HG03159 (cell line): ENCODE results near the gene ITGB8.
A peak's percentile ranks its signal among the peaks of the same experiment; 100 is the strongest.

Experiments used
- ATAC-seq: cut with Tn5 transposase; IDR thresholded peaks from one replicate; pipeline ENCODE4 v1.9.1; 2021; ENCODE audit warnings: mild to moderate bottlenecking, moderate library complexity; ENCODE audit not compliant: unreplicated experiment

The ITGB8 gene

GRCh38 chr7:20307119-20307518 lies 23.6 kb upstream of the ITGB8 start:
- peak; percentile 81 for ATAC-seq

- no peak for ATAC-seq
Observed at GRCh38 chr7:20307901-20308300, 22.8 kb upstream of the ITGB8 start.

DNA sequence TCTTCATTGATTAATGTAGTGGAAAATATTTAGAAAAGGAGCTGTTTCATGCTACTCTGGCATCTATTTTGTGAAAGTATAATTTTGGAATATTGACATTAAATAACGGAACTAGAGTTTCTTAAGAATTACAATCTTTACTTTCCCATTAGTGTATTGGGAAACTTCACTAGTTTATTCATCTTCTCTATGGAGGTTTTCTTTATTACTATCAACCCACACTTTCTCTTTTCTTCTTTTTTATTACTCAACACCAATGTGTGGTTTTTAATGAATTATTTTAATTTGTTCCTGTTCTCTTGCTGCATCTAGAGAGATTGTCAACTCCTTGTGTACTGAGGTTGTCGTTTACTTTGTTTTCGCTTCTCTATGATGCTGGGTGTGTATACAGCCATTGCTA lies 20.4 kb upstream of the ITGB8 start:
- ATAC-seq, result no peak

DNA sequence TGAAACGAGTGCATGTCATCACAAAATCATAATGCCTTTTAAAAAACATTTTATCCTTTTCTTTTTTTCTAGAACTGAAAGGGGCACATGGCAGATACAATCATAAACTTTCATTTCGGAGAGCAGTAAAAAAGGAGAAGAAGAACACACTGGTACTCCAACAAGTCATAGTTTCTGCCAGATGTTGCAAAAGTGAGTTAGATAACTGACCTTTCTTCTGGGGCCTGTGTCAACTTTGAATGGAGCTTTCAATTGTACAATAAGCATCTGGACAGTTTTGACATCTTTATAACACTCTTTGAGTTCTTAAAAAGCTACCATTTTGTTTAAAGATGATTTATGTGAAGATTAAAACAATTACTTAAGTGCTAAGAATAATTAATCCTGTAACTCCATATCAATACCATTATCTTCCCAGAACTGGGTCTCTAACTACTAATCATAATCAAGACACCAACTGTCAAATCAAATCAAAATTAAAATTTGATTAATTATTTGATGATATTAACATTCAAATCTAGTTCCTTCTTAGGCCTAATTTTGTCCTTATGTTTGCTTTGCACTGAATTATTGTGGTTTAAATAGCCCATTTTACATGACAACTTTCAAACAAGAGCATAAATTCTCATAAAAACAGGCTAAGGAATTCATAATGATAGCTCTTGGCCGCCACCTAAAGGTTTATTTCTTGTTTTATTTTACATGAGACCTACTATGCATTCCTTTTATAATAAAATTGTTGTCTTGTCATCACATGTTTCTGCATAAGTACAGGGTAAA lies 19.5 kb upstream of the ITGB8 start:
- ATAC-seq, result no peak

GRCh38 chr7:20311743-20312042 lies 19.0 kb upstream of the ITGB8 start:
- no peak for ATAC-seq

DNA sequence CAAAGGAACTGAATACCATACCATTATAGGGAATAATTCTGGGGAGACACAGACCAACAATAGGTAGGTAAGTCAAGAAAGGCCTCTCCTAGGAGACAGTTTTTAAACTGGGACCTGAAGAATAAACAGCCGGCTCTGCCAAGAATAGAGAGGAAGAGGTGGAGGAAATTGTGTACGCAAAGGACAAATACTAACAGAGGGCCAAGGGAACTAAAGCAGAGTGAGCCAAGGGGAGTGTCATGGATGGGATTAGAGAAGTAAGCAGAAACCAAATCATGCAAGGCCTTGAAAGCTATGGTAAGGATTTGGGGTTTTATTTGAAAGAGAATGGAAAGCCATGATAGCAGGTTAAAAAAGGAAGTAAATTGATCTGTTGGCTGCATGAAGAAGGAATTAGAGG lies 18.1 kb upstream of the ITGB8 start:
- no peak for ATAC-seq

DNA sequence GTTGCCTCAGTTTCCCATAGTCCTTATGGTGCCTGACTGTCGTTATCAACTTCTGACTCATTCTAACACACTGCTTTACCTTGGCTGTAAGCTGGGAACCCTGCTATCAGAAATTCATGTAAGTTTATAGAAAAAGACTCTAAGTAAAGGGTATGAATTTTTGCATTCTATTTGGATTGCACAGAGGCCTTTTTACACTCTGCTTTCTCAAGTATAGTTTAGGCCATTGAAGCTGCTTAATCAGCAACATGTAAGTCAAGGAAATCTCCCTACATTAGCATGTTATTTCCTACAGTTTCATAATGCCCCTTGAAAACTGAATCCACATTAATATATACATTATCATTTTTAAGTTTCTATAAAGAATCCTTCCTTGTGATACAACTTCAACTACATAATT lies 17.1 kb upstream of the ITGB8 start:
- ATAC-seq, result no peak

DNA sequence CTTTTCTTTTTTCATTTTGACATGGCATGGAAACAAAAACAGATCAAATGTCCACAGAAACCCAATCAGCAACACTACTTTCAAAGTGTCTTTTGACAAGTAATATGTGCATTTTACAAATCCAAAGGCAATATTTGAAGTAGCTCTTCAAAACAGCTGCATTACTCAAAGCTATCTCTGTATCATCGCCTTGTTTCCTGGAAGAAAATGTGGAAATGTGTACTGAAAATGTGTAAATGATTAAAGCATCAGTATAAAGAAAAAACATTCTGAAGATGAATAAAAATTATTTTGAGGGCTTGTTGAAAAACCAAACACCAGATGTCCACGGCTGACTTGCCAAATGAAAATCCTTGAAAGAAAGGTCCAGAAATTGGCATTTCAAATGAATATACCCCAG lies 16.5 kb upstream of the ITGB8 start:
- ATAC-seq, result no peak

- no peak for ATAC-seq
Observed at GRCh38 chr7:20316706-20317105, 14.0 kb upstream of the ITGB8 start.

- no peak for ATAC-seq
Observed at GRCh38 chr7:20317413-20317812, 13.3 kb upstream of the ITGB8 start.

DNA sequence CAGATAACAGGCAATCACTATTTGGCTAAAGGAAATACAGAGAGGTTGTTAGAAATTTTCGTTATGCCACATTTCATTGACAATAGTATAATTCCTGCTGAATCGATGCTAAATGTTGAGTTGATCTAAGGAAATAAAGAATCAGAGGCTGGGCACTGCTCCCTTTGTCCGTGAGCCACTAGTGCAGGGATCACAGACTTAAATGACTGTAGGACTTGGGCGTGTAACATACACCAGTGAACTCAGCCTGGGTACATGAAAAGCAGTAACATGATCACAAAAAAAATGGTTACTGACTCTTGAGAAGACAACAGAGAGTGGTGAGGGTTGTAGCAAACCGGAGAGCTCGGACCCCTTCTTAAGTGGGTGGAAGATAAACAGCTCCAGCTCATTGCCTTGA lies 11.8 kb upstream of the ITGB8 start:
- no peak for ATAC-seq

DNA sequence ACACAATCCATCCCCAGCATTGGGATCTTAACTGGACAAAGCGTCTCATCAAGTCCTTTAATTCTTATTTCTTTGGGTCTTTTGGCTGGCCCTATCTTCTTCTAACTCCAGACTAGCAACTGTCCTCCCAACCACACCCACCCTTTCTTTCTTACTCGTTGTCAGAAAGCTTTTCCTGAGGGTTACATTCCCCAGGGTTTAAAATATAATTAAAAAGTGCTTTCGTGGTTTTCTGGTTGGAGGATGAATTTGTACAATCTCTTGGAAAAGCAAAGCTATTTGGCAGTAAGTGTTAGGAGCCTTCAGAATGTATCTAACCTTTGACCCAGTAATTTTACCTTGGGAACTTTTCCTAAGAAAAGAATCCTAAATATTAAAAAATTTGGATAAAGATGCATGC lies 10.4 kb upstream of the ITGB8 start:
- no peak for ATAC-seq

DNA sequence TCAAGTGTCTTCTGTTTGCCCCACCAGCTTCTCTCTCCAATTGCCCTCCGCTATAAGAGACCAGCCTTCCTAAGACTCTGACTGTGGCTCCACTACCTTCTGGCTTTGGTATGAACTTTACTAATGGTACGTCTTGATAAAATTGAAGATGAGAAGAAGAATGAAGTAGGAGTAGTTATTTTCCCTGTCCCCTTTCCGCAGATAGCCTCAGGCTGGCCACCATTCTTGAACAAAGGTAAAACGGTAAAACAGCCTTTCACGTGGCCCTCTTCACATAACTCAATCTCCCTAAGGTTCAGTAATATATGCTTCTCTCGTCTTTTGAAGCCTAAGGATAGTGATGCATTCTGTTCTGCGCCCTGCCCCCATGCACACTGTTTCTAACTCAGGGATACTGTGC lies 9.9 kb upstream of the ITGB8 start:
- ATAC-seq, result no peak

DNA sequence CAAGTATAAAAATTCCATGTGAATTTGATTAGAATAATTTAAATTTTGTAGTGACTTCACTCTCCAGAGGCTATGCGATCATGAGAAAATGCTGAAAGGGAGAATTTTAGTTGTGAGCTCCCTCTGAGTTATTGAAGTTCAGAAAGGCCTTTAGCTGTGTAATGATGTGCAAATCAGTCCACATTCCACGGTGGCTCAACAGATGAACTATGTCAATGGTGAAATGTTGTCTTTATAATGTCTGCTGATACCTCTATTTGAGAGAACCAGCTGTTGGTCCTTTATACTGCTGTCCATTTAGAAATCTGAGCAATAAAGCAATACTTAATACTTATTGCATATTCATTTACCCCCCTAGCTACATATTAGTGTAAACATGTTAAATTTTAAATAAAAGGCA lies 7.1 kb upstream of the ITGB8 start:
- ATAC-seq, result no peak

- no peak for ATAC-seq
Observed at GRCh38 chr7:20326342-20326741, 4.4 kb upstream of the ITGB8 start.

DNA sequence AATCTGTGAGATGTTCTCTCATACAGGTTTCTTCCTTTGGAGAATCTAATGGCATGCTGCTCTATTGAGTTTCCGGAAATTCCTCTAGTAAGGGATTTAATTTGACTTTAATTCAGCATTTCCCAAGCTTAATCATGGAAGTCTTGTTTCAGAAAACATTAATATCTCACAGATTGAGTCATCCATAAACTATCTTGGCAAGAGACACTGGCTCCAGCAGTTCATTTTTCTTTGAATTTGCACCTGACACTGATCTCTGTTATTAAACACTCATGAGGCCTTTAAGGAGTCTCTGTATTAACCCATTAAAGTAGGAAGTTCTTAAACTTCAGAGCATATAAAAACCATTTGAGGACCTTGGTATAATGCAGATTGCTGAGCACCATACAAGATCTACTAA lies 3.6 kb upstream of the ITGB8 start:
- ATAC-seq, result no peak

GRCh38 chr7:20328027-20328426 lies 2.7 kb upstream of the ITGB8 start:
- ATAC-seq, result no peak

DNA sequence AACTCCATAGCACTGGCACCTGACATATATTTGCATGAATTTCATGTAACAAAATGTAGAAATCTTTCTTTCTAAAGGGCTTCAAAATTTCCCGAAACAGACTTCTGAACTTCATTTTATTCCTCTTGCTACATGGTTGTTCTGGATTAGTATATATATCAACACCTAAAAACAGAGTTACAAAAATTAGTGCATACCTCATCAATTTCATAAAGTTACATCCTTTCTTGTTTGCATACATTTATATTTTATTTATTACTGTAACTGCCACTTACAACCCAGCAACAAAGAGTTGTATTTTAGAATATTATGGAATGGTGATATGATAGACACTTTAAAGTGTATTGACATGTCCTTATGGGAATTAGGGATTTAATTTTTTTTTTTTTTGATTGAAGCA lies 2.0 kb upstream of the ITGB8 start:
- no peak for ATAC-seq

DNA sequence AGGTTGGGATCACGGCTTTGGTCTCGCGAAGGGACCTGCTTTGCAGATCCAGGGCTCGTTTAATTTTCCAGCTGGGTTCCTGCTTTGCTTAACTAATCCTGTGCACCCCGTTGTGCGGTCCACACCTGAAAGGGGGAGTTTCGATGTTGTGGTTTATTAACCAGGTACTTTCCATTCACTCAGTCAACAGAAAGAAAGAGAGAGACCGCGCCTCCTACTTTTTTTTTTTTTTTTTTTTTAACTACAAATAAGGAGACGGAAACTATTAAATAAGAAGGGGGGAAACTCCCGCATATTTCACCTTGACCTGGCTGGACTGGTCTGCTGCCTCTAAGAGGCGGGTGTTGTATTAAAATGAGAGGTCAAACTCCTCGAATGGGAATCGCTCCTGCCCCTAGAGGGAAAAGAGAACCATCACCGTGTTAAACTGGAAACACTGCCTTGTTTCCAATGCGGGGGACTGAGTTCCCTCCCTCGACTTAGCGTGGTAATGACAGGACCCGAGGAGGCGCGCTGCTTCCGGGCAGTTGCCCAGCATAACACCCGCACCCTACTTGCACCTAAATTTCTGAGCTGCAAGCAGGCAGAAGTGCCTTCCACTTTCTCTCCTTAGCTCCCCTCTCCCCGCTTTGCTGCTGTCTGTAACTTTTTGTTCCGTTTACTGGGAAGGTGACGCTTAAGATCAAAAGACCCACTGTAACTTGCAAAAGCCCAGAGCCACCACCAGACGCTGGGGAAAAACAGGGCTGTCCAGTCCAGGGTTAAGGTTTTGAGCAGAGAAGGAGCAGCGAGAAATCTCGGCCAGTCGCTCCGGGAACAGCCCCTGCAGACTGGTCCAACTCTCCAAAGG lies 1.1 kb upstream of the ITGB8 start:
- peak; percentile 35 for ATAC-seq

GRCh38 chr7:20330928-20331909 lies 519 bp downstream of the ITGB8 start:
- peak; percentile 31 for ATAC-seq
